Measurements from ENCODE around the gene DERA.

DNA sequence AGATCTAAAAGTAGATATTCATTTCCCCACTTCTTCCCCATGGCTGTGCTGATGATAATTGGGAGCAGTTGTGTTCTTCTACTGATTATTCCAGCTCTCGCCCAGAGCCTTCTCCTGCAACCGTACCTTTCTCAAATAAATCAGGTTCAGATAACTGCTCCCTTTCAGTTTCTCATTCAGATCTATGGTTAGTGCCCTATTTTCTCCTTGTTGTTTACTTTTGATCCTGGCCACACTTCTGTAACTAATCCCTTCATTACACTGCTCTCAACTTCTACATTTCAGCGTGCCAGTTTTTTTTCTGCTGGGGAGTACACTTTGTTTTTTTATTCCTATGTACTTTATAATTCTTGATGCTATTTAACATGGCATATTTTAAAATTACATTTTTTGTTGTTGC, 31.7 kb upstream of the DERA start:
- TF ChIP-seq POLR2A (IDR thresholded peaks at IDR 0.05), result no peak
- no peak for TF ChIP-seq POLR2AphosphoS5 (IDR thresholded peaks at IDR 0.05; ENCODE audit: insufficient read depth in 1 of 2, low read depth in 1 of 2)

Data from vagina (tissue), 2 donors.